ENCODE data around the gene PIK3IP1.
"Not testable (repeated sequence)": the region's sequence is repeated elsewhere in the genome, so short reads cannot be mapped to it uniquely, and the experiment has no call there.

PIK3IP1 gene

GRCh38 chr22:31262312-31263133, 29.8 kb downstream of the PIK3IP1 start:
- no peak for DNase-seq
- in situ Hi-C loops (cut with MboI; ENCODE audit: low pct_unique_long_range_greater_than_20kb, low sequenced_read_pairs) = no loop called here

- no peak for DNase-seq
- in situ Hi-C loops (cut with MboI; ENCODE audit: low pct_unique_long_range_greater_than_20kb, low sequenced_read_pairs) = no loop called here
These were observed 31.8 kb downstream of the PIK3IP1 start for GRCh38 chr22:31260474-31260856.

GRCh38 chr22:31259798-31260473, 32.4 kb downstream of the PIK3IP1 start:
- in situ Hi-C loops (cut with MboI; ENCODE audit: low pct_unique_long_range_greater_than_20kb, low sequenced_read_pairs) = no loop called here
- no peak for DNase-seq

GRCh38 chr22:31253949-31254348, 38.3 kb downstream of the PIK3IP1 start:
- no peak for DNase-seq
- in situ Hi-C loops (cut with MboI; ENCODE audit: low pct_unique_long_range_greater_than_20kb, low sequenced_read_pairs) = no loop called here

- in situ Hi-C loops (cut with MboI; ENCODE audit: low pct_unique_long_range_greater_than_20kb, low sequenced_read_pairs) = no loop called here
- DNase-seq = no peak
These were observed 41.3 kb downstream of the PIK3IP1 start for GRCh38 chr22:31250740-31251600.

GRCh38 chr22:31248965-31249958, 43.0 kb downstream of the PIK3IP1 start:
- DNase-seq = no peak
- in situ Hi-C loops (cut with MboI; ENCODE audit: low pct_unique_long_range_greater_than_20kb, low sequenced_read_pairs) = no loop called here

GRCh38 chr22:31248138-31248745, 44.0 kb downstream of the PIK3IP1 start:
- DNase-seq = peak; percentile 54
- in situ Hi-C loops (cut with MboI; ENCODE audit: low pct_unique_long_range_greater_than_20kb, low sequenced_read_pairs) = no loop called here

- no peak for DNase-seq
- in situ Hi-C loops (cut with MboI; ENCODE audit: low pct_unique_long_range_greater_than_20kb, low sequenced_read_pairs) = no loop called here
These were observed 44.6 kb downstream of the PIK3IP1 start for GRCh38 chr22:31247726-31248125.

- DNase-seq = no peak
- in situ Hi-C loops (cut with MboI; ENCODE audit: low pct_unique_long_range_greater_than_20kb, low sequenced_read_pairs) = no loop called here
These were observed 45.6 kb downstream of the PIK3IP1 start for GRCh38 chr22:31246687-31247086.

- in situ Hi-C loops (cut with MboI; ENCODE audit: low pct_unique_long_range_greater_than_20kb, low sequenced_read_pairs); DNase-seq: not testable (repeated sequence)
These were observed 46.3 kb downstream of the PIK3IP1 start for GRCh38 chr22:31245998-31246397.

GRCh38 chr22:31244943-31245451, 47.3 kb downstream of the PIK3IP1 start:
- DNase-seq = no peak
- in situ Hi-C loops (cut with MboI; ENCODE audit: low pct_unique_long_range_greater_than_20kb, low sequenced_read_pairs) = no loop called here

- DNase-seq = no peak
- in situ Hi-C loops (cut with MboI; ENCODE audit: low pct_unique_long_range_greater_than_20kb, low sequenced_read_pairs) = no loop called here
These were observed 48.0 kb downstream of the PIK3IP1 start for GRCh38 chr22:31244046-31244942.

GRCh38 chr22:31243339-31244045, 48.8 kb downstream of the PIK3IP1 start:
- DNase-seq = no peak
- in situ Hi-C loops (cut with MboI; ENCODE audit: low pct_unique_long_range_greater_than_20kb, low sequenced_read_pairs) = no loop called here

- in situ Hi-C loops (cut with MboI; ENCODE audit: low pct_unique_long_range_greater_than_20kb, low sequenced_read_pairs) = no loop called here
- no peak for DNase-seq
These were observed 50.4 kb downstream of the PIK3IP1 start for GRCh38 chr22:31241936-31242335.

GRCh38 chr22:31241200-31241599, 51.1 kb downstream of the PIK3IP1 start:
- in situ Hi-C loops (cut with MboI; ENCODE audit: low pct_unique_long_range_greater_than_20kb, low sequenced_read_pairs) = no loop called here
- DNase-seq = no peak

GRCh38 chr22:31239771-31240370, 52.4 kb downstream of the PIK3IP1 start:
- no peak for DNase-seq
- in situ Hi-C loops (cut with MboI; ENCODE audit: low pct_unique_long_range_greater_than_20kb, low sequenced_read_pairs) = no loop called here
